ENCODE results near the gene LDHB.
A peak's percentile ranks its signal among the peaks of the same experiment; 100 is the strongest.
"Not testable (repeated sequence)": the region's sequence is repeated elsewhere in the genome, so short reads cannot be mapped to it uniquely, and the experiment has no call there.

Gene LDHB

GRCh38 chr12:21649034-21649433, 8.6 kb downstream of the LDHB start:
- no peak overlapping the region for H3K4me3 ChIP-seq (ENCODE audit: low read length)
- TF ChIP-seq CTCF (IDR thresholded peaks at IDR 0.05; ENCODE audit: insufficient read depth, low read depth, low read length, missing control alignments): no peak
- no peak for DNase-seq (ENCODE audit: low read depth)

- no peak overlapping the region for H3K4me3 ChIP-seq (ENCODE audit: low read length)
- no peak for DNase-seq (ENCODE audit: low read depth)
- TF ChIP-seq CTCF (IDR thresholded peaks at IDR 0.05; ENCODE audit: insufficient read depth, low read depth, low read length, missing control alignments): no peak
Measured at GRCh38 chr12:21648378-21648777, 9.3 kb downstream of the LDHB start.

- no peak for DNase-seq (ENCODE audit: low read depth)
- no peak for TF ChIP-seq CTCF (IDR thresholded peaks at IDR 0.05; ENCODE audit: insufficient read depth, low read depth, low read length, missing control alignments)
- no peak overlapping the region for H3K4me3 ChIP-seq (ENCODE audit: low read length)
Measured at GRCh38 chr12:21647179-21647578, 10.5 kb downstream of the LDHB start.

GRCh38 chr12:21645041-21645500, 12.6 kb downstream of the LDHB start:
- DNase-seq (ENCODE audit: low read depth): peak; percentile 62
- H3K4me3 ChIP-seq (ENCODE audit: low read length): not testable (repeated sequence)

- no peak overlapping the region for H3K4me3 ChIP-seq (ENCODE audit: low read length)
- TF ChIP-seq CTCF (IDR thresholded peaks at IDR 0.05; ENCODE audit: insufficient read depth, low read depth, low read length, missing control alignments): no peak
- DNase-seq (ENCODE audit: low read depth): peak; percentile 33
Measured at GRCh38 chr12:21644516-21644915, 13.1 kb downstream of the LDHB start.

GRCh38 chr12:21643758-21644157, 13.9 kb downstream of the LDHB start:
- no peak overlapping the region for H3K4me3 ChIP-seq (ENCODE audit: low read length)
- no peak for DNase-seq (ENCODE audit: low read depth)
- TF ChIP-seq CTCF (IDR thresholded peaks at IDR 0.05; ENCODE audit: insufficient read depth, low read depth, low read length, missing control alignments): no peak

- peak; percentile 83 for DNase-seq (ENCODE audit: low read depth)
- H3K4me3 ChIP-seq (ENCODE audit: low read length): no peak overlapping the region
- TF ChIP-seq CTCF (IDR thresholded peaks at IDR 0.05; ENCODE audit: insufficient read depth, low read depth, low read length, missing control alignments): no peak
Measured at GRCh38 chr12:21642707-21643389, 14.8 kb downstream of the LDHB start.

All from epithelial cell of esophagus (primary cell).